NT2/D1 (cell line): ENCODE measurements around the gene CCK.

ENCODE experiments used
- DNase-seq: peaks from one replicate; pipeline ENCODE4 v3.0.0-alpha.2; 2011; ENCODE audit warnings: low read depth, low spot score
- H3K27me3 ChIP-seq: 2 replicates; pipeline ENCODE4 v1.6.0; 2011; ENCODE audit warnings: mild to moderate bottlenecking; ENCODE audit not compliant: insufficient read length, insufficient read depth
- H3K36me3 ChIP-seq: 2 replicates; pipeline ENCODE4 v1.6.1; 2011; ENCODE audit warnings: mild to moderate bottlenecking, low read length, mixed read lengths; ENCODE audit not compliant: insufficient read depth, insufficient read length
- H3K4me1 ChIP-seq: 2 replicates; pipeline ENCODE4 v1.5.1; 2011; ENCODE audit not compliant: insufficient read depth, insufficient read length
- H3K4me3 ChIP-seq: 2 replicates; pipeline ENCODE4 v1.5.1; 2011; ENCODE audit warnings: low read depth; ENCODE audit not compliant: insufficient read length
- H3K9ac ChIP-seq: 2 replicates; pipeline ENCODE4 v1.6.0; 2011; ENCODE audit warnings: low read depth; ENCODE audit not compliant: insufficient read length
- H3K9me3 ChIP-seq: 2 replicates; pipeline ENCODE4 v1.5.1; 2011; ENCODE audit warnings: mild to moderate bottlenecking, low read length; ENCODE audit not compliant: insufficient read depth
- SUZ12 ChIP-seq: IDR thresholded peaks from 2 replicates; pipeline ENCODE4 v1.6.1; 2011; ENCODE audit not compliant: insufficient read length, insufficient read depth; ENCODE audit errors: extremely low read depth
- YY1 ChIP-seq: IDR thresholded peaks from 2 replicates; pipeline ENCODE4 v1.6.1; 2011; ENCODE audit not compliant: insufficient read length, insufficient read depth
- ZNF274 ChIP-seq: IDR thresholded peaks from 2 replicates; pipeline ENCODE4 v1.6.1; 2011; ENCODE audit warnings: mild to moderate bottlenecking, low read depth, low read length

Gene CCK

GRCh38 chr3:42224178-42224577, 41.8 kb downstream of the CCK start:
- Histone ChIP-seq H3K4me1 (peaks cover 4% of the 10 kb centered on the region), H3K36me3 (peaks cover 48% of the 10 kb centered on the region)

DNA sequence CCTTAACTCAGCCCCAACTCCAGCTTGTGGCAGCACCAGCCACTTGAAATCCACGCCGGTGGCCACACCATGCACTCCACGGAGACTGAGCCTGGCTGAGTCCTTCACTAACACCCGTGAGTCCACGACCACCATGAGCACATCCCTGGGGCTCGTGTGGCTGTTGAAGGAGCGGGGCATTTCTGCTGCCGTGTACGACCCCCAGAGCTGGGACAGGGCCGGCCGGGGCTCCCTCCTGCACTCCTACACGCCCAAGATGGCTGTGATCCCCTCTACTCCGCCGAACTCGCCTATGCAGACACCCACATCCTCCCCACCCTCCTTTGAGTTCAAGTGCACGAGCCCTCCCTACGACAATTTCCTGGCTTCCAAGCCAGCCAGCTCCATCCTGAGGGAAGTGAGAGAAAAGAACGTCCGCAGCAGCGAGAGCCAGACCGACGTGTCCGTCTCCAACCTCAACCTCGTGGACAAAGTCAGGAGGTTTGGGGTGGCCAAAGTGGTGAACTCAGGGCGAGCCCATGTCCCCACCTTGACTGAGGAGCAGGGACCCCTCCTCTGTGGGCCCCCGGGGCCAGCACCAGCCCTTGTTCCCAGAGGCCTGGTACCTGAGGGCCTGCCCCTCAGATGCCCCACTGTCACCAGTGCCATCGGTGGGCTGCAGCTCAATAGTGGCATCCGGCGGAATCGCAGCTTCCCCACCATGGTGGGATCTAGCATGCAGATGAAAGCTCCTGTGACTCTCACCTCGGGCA, 42.9 kb downstream of the CCK start:
- no peak overlapping the region for H3K9ac ChIP-seq
- peaks cover 4% of the 10 kb centered on the region for H3K4me1 ChIP-seq
- DNase-seq = no peak
- no peak for TF ChIP-seq ZNF274
- TF ChIP-seq YY1 = no peak
- no peak for TF ChIP-seq SUZ12
- no peak overlapping the region for H3K4me3 ChIP-seq
- H3K27me3 ChIP-seq = no peaks in the 10 kb centered on the region
- no peaks in the 10 kb centered on the region for H3K9me3 ChIP-seq
- peaks cover 48% of the 10 kb centered on the region for H3K36me3 ChIP-seq

More at GRCh38 chr3:42224178-42224577, 41.8 kb downstream of the CCK start:
- Histone ChIP-seq H3K27me3 (no peaks in the 10 kb centered on the region), H3K9ac (no peak overlapping the region), H3K9me3 (no peaks in the 10 kb centered on the region), H3K4me3 (no peak overlapping the region)
- TF ChIP-seq YY1 (no peak), SUZ12 (no peak), ZNF274 (no peak)
- no peak for DNase-seq

GRCh38 chr3:42220436-42221121, 45.4 kb downstream of the CCK start:
- Histone ChIP-seq H3K4me1 (no peaks in the 10 kb centered on the region), H3K9ac (no peak overlapping the region), H3K4me3 (no peak overlapping the region), H3K27me3 (no peaks in the 10 kb centered on the region), H3K9me3 (no peaks in the 10 kb centered on the region), H3K36me3 (peaks cover 52% of the 10 kb centered on the region)
- TF ChIP-seq SUZ12 (no peak), YY1 (no peak), ZNF274 (no peak)
- DNase-seq = no peak

GRCh38 chr3:42216931-42217333, 49.1 kb downstream of the CCK start:
- peaks cover 32% of the 10 kb centered on the region for H3K36me3 ChIP-seq
- H3K9me3 ChIP-seq = no peaks in the 10 kb centered on the region
- H3K4me1 ChIP-seq = peaks cover 6% of the 10 kb centered on the region
- no peak for DNase-seq
- TF ChIP-seq ZNF274 = no peak
- no peak for TF ChIP-seq YY1
- H3K4me3 ChIP-seq = no peak overlapping the region
- no peak overlapping the region for H3K9ac ChIP-seq
- no peaks in the 10 kb centered on the region for H3K27me3 ChIP-seq

- Histone ChIP-seq H3K27me3 (no peaks in the 10 kb centered on the region), H3K4me3 (no peak overlapping the region), H3K9ac (no peak overlapping the region), H3K36me3 (peaks cover 31% of the 10 kb centered on the region), H3K9me3 (no peaks in the 10 kb centered on the region), H3K4me1 (peaks cover 6% of the 10 kb centered on the region)
- no peak for TF ChIP-seq YY1
- no peak for TF ChIP-seq SUZ12
- no peak for TF ChIP-seq ZNF274
- no peak for DNase-seq
Observed at GRCh38 chr3:42216302-42216701, 49.7 kb downstream of the CCK start.

GRCh38 chr3:42214565-42215283, 51.3 kb downstream of the CCK start:
- Histone ChIP-seq H3K9ac (no peak overlapping the region), H3K9me3 (no peaks in the 10 kb centered on the region), H3K4me1 (peaks cover 6% of the 10 kb centered on the region), H3K4me3 (no peak overlapping the region), H3K27me3 (no peaks in the 10 kb centered on the region), H3K36me3 (peaks cover 34% of the 10 kb centered on the region)
- TF ChIP-seq YY1 (no peak), SUZ12 (no peak), ZNF274 (no peak)
- no peak for DNase-seq

DNA sequence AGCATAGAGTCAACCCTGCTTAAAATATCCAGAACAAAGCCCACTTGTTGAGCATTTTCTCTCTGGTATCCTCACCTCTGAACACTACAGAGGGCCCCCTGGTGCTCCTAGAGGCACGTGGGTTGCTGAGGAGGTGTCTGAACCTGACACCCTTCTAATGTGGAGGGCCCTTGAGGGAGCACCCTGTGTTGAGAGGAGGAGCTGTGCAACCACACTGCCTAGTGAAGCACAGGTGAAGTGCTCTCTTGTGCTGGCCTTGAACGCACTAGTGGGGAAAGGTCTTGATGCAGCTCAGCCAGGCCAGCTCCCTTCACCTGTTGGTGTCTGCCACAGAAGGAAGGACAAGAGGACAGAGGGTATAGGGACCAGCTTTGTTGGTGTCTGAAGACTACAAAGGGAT, 51.9 kb downstream of the CCK start:
- Histone ChIP-seq H3K9me3 (no peaks in the 10 kb centered on the region), H3K4me1 (peaks cover 6% of the 10 kb centered on the region), H3K27me3 (no peaks in the 10 kb centered on the region), H3K36me3 (peaks cover 36% of the 10 kb centered on the region), H3K9ac (no peak overlapping the region), H3K4me3 (no peak overlapping the region)
- no peak for DNase-seq
- TF ChIP-seq YY1 (no peak), ZNF274 (no peak), SUZ12 (no peak)
